Activated CD4-positive, alpha-beta T cell treated with anti-CD3 and anti-CD28 coated beads, Interleukin-2, amount 50 U/mL, for 48 hours (primary cell): ENCODE results near the gene CPB2.

Source experiments
- DNase-seq, 2 experiments: peaks; one replicate each; pipeline ENCODE4 v3.0.0-alpha.2; 2020

The CPB2 gene

DNA sequence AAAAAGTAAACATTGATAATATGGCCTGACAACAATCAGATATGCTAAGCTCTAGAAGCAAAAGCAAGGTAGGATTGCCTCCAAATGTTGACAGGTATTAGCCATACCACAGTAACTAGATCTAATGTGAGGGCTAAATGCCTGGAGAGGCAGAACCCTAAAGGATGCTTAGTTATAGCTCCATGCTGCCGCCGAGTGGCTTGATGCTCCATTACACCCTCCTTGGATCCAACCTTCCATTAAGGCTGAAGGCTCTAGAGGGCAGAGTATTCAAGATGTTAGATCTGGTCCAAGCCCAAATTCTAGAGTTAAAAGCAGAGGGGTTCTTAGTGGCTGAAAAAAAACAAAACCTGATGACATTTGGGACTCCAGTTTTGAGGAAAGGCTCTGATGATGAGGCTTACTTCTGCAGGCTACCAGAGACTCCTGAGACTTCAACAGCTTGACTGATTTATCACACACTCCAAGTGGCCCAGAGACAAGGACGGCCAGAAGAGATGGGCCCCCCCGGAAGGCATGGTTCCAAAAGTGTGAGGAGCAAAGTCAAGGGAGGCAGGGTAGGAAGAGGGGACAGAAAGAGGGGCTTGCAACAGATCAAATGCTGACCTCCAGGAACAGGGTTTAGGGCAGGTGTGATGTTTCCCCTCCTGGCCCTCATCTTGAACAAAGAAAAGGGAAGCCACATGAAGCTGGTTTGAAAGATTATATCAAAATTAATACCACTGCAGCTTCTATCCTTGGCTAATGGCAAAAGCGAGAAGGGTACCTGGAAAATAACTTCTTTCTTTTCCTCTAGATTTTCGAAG is 21.9 kb upstream of the CPB2 start:
- DNase-seq: peak; percentile 72 to 80

DNA sequence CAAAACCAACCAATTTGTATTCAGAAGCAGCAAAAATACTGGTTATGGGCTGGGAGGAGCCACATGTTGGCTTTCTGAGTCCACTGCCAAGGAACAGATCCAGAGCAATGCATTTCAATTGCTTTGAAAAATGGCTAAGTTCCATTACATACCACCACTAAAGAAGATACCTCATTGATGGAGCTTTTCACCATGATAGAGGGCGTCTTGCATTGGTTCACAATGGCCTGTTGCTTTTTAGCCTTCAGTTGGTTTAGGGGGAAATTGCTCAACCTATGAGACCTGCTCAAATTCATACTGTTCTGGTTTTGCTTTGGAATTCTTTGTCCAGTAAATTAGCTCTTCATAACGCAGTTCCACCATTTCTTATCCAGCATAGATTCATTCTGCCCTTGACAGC is 21.2 kb upstream of the CPB2 start:
- DNase-seq: no peak

GRCh38 chr13:46124967-46125933 is 20.4 kb upstream of the CPB2 start:
- no peak for DNase-seq

- peak; percentile 31 to 42 for DNase-seq
Observed at GRCh38 chr13:46124531-46124966, 19.7 kb upstream of the CPB2 start.

- DNase-seq: no peak
Observed at GRCh38 chr13:46122304-46122703, 17.5 kb upstream of the CPB2 start.

DNA sequence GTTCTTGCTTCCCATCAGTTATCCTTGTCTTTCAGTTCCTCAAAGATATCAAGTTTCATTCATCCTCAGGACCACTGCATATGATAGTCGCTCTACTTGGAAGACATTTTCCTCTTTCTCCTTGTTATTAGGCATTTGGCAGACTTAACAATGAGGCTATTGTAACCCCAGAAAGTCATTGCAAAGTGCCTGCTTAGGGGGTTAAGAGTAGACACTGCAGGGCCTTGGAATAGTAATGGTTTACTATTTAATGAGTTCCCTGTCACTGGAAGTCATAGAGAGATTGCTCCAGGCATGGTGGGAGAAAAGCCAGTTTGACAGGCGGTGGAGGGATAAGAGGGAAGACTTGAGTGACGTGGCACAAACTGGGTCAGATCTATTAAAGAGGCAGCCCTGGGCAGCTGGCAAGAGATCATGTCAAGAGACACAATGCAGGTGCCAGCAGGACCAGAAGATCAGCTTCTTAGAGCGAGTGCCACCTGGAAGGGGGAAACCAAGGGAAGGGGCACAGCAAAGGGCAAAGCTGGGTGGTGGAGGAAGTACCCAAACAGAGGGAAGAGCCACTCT is 16.8 kb upstream of the CPB2 start:
- no peak for DNase-seq

DNA sequence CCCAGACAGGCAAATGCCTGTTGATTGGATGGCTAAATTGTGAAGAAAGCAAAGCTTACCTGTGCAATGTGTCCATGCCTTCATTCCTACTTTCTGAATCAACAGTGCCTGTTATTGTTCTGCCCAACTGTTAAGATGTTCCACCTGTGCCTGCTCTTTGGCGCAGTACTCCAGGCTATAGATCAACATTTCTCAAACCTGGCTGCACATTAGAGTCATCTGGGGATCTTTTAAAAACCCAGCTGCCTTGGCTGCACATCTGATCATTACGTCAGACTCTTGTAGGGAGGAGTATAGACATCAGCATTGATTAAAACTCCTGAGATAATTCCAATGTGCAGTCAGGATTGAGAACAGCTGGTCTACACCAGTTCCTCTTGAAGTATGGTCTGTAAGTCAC is 16.2 kb upstream of the CPB2 start:
- DNase-seq: no peak

GRCh38 chr13:46119883-46120614 is 15.2 kb upstream of the CPB2 start:
- DNase-seq: no peak

GRCh38 chr13:46116653-46117502 is 12.0 kb upstream of the CPB2 start:
- DNase-seq: no peak

GRCh38 chr13:46114613-46115012 is 9.8 kb upstream of the CPB2 start:
- DNase-seq: no peak

GRCh38 chr13:46113596-46113995 is 8.8 kb upstream of the CPB2 start:
- no peak for DNase-seq

- DNase-seq: no peak
Observed at GRCh38 chr13:46111151-46111550, 6.3 kb upstream of the CPB2 start.

GRCh38 chr13:46109451-46109850 is 4.6 kb upstream of the CPB2 start:
- DNase-seq: no peak

GRCh38 chr13:46106839-46107371 is 2.1 kb upstream of the CPB2 start:
- no peak for DNase-seq

- no peak for DNase-seq
Observed at GRCh38 chr13:46103037-46103436, 1.8 kb downstream of the CPB2 start.

DNA sequence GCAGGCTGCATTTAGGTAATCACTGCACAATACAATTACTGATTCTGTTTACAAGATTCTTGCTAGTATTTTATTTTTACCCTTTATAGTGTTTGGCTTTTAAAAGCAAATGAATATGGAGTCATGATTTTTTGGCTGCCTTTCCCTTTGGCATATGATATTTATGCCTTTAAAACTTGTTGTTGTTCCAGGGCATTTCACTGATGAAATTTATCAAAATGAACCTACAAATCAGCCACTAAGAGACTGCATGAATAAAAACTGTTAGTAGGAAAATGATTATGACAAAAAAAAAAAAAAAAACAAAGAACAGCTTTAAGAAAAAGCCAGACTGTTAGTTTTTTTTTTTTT is 2.6 kb downstream of the CPB2 start:
- no peak for DNase-seq

- DNase-seq: no peak
Observed at GRCh38 chr13:46101484-46102254, 3.2 kb downstream of the CPB2 start.

- DNase-seq: no peak
Observed at GRCh38 chr13:46101002-46101401, 3.8 kb downstream of the CPB2 start.

- DNase-seq: no peak
Observed at GRCh38 chr13:46100191-46100815, 4.5 kb downstream of the CPB2 start.

DNA sequence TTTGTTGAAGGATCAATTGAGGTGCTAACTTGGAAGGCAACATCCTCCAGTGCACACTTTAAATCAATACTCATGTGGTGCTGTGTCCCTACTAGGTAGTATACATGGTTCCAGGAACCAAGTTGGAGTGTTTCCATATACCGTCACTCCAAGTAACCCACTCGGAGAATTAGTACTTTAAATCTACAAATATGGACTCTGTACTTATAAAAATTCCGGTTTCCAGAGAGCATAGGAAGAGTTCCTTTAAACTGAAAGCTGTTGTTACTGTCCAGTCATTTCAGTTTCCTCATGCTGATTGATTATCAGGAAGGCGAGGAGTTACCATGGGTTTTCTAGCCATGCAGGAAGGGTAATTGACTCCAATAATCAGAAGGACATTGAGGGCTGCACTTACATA is 7.2 kb downstream of the CPB2 start:
- DNase-seq: no peak
